ENCODE data around the gene IMMT. TPM values are rescaled to one million over a fixed set of nuclear protein-coding genes. Genes with fewer than 3 reads are reported as not detected.

The IMMT gene
- total RNA-seq, 2 donors from 2014 or later: 96.8 to 99.9 TPM

DNA sequence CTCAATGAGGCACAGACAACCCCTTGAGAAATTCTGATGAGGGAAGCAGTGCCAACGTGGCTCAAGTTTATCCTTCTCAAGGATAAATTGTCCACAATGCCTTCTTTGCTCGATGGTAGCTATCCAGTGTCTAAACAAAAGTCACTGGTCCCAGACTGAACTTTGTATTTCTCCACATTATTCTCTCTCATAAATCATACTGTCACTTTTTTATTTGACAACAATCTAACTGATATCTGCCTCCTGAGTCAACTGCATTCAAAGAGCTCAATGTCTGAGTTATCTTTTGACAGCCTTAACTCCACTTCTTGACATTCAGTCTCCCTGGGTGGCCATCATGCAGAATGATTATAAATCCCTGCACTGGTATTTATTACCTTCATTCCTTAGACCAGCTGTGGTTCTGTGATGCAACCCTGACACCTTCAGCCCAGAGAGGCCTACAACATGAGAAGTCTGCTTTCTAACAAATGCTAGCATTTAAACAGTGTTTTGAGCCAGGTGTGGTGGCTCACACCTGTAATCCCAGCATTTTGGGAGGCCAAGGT is 38.2 kb downstream of the IMMT start:
- H3K4me1 Mint-ChIP-seq: no peaks in the 10 kb centered on the region
- Histone ChIP-seq H3K9me3 (ENCODE audit: control insufficient read depth, low read length) (no peaks in the 10 kb centered on the region), H3K27ac (ENCODE audit: low read depth, low read length) (no peak overlapping the region), H3K36me3 (ENCODE audit: control insufficient read depth, insufficient read depth, low read length) (peaks cover 77% of the 10 kb centered on the region), H3K4me1 (ENCODE audit: control insufficient read depth, insufficient read depth, low read length) (no peaks in the 10 kb centered on the region), H3K27me3 (ENCODE audit: control insufficient read depth, insufficient read depth, low read length, poor library complexity, severe bottlenecking) (no peaks in the 10 kb centered on the region), H3K4me3 (ENCODE audit: low read length) (no peak overlapping the region), H3K9ac (ENCODE audit: extremely low read depth, low read length, poor library complexity, severe bottlenecking) (no peak overlapping the region)
- H3K4me3 Mint-ChIP-seq: no peak overlapping the region
- H3K27ac Mint-ChIP-seq: no peak overlapping the region
- no peak for DNase-seq
- H3K27me3 Mint-ChIP-seq (ENCODE audit: insufficient read depth): no peaks in the 10 kb centered on the region
- peaks cover 58% of the 10 kb centered on the region for H3K36me3 Mint-ChIP-seq (ENCODE audit: low read depth)
- TF ChIP-seq, protein P1, sequence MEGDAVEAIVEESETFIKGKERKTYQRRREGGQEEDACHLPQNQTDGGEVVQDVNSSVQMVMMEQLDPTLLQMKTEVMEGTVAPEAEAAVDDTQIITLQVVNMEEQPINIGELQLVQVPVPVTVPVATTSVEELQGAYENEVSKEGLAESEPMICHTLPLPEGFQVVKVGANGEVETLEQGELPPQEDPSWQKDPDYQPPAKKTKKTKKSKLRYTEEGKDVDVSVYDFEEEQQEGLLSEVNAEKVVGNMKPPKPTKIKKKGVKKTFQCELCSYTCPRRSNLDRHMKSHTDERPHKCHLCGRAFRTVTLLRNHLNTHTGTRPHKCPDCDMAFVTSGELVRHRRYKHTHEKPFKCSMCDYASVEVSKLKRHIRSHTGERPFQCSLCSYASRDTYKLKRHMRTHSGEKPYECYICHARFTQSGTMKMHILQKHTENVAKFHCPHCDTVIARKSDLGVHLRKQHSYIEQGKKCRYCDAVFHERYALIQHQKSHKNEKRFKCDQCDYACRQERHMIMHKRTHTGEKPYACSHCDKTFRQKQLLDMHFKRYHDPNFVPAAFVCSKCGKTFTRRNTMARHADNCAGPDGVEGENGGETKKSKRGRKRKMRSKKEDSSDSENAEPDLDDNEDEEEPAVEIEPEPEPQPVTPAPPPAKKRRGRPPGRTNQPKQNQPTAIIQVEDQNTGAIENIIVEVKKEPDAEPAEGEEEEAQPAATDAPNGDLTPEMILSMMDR (conservative IDR thresholded peaks at IDR 0.05): no peak
- 86 to 91% methylated on average over 2 of the region's 2 CpGs for WGBS, 2 experiments (ENCODE audit: insufficient coverage in 1 of 2, insufficient read length in 1 of 2)
- H3K9me3 Mint-ChIP-seq: no peaks in the 10 kb centered on the region

DNA sequence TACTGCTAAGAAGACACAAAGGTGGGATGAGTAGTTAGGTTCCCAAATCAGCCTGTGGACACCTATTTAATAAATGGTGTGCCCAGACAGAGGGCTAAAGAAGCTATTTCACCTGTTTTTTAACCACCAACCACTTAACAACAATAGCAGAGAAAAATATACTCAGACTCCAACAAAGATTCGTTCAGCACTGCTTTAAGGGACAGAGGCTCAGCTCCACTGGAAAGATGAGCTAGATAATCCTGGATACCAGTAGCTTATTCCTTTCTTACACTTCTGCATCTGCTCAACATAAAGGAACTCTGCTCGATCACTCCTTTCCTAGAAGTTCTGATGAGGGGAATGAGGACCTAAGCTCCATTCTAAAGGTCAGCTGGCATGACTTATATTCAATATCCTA is 44.8 kb downstream of the IMMT start:
- Mint-ChIP-seq H3K27ac (no peak overlapping the region), H3K4me3 (no peak overlapping the region), H3K4me1 (no peaks in the 10 kb centered on the region), H3K27me3 (ENCODE audit: insufficient read depth) (no peaks in the 10 kb centered on the region), H3K9me3 (no peaks in the 10 kb centered on the region), H3K36me3 (ENCODE audit: low read depth) (peaks cover 68% of the 10 kb centered on the region)
- Histone ChIP-seq H3K9me3 (ENCODE audit: control insufficient read depth, low read length) (no peaks in the 10 kb centered on the region), H3K4me1 (ENCODE audit: control insufficient read depth, insufficient read depth, low read length) (no peaks in the 10 kb centered on the region), H3K27ac (ENCODE audit: low read depth, low read length) (no peak overlapping the region), H3K9ac (ENCODE audit: extremely low read depth, low read length, poor library complexity, severe bottlenecking) (no peak overlapping the region), H3K36me3 (ENCODE audit: control insufficient read depth, insufficient read depth, low read length) (peaks cover 82% of the 10 kb centered on the region), H3K4me3 (ENCODE audit: low read length) (no peak overlapping the region), H3K27me3 (ENCODE audit: control insufficient read depth, insufficient read depth, low read length, poor library complexity, severe bottlenecking) (no peaks in the 10 kb centered on the region)
- DNase-seq: no peak
- TF ChIP-seq, protein P1 (conservative IDR thresholded peaks at IDR 0.05): no peak
- WGBS, 2 experiments (ENCODE audit: insufficient coverage in 1 of 2, insufficient read length in 1 of 2): 85 to 95% methylated on average over 2 of the region's 2 CpGs

DNA sequence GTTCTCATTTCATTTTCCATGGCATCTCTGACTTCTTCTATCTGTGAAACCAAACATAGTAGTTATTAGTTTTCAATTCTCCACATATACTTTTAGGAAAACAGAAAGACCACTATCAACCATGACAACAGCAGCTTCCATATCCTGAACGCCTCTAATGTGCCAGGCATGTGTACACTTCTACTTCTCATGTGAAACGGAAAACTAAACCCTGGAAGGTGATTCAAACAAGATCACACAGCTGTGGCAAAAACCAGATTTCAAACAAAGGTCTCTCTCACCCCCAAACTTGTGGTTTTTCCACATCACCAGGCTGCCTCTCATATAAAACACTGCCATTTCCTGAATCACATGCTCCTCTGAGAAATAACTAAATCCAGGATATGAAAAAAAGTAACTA is 47.5 kb downstream of the IMMT start:
- DNase-seq: no peak
- Histone ChIP-seq H3K4me3 (ENCODE audit: low read length) (no peak overlapping the region), H3K36me3 (ENCODE audit: control insufficient read depth, insufficient read depth, low read length) (peaks cover 89% of the 10 kb centered on the region), H3K4me1 (ENCODE audit: control insufficient read depth, insufficient read depth, low read length) (peaks cover 4% of the 10 kb centered on the region), H3K27ac (ENCODE audit: low read depth, low read length) (no peak overlapping the region), H3K9ac (ENCODE audit: extremely low read depth, low read length, poor library complexity, severe bottlenecking) (no peak overlapping the region), H3K27me3 (ENCODE audit: control insufficient read depth, insufficient read depth, low read length, poor library complexity, severe bottlenecking) (no peaks in the 10 kb centered on the region), H3K9me3 (ENCODE audit: control insufficient read depth, low read length) (no peaks in the 10 kb centered on the region)
- Mint-ChIP-seq H3K27me3 (ENCODE audit: insufficient read depth) (no peaks in the 10 kb centered on the region), H3K4me3 (no peak overlapping the region), H3K9me3 (no peaks in the 10 kb centered on the region), H3K27ac (no peak overlapping the region), H3K36me3 (ENCODE audit: low read depth) (peaks cover 75% of the 10 kb centered on the region), H3K4me1 (no peaks in the 10 kb centered on the region)
- TF ChIP-seq, protein P1 (conservative IDR thresholded peaks at IDR 0.05): no peak
- 83 to 94% methylated on average over 2 of the region's 2 CpGs for WGBS, 2 experiments (ENCODE audit: insufficient coverage in 1 of 2, insufficient read length in 1 of 2)
